B cell (primary cell): ENCODE data around the gene MRS2.

Source experiments
- CTCF ChIP-seq: fragments of 200-600 bp; IDR thresholded peaks from one replicate; pipeline ENCODE4 v1.8.0; 2022; ENCODE audit warnings: antibody characterized with exemption, mild to moderate bottlenecking
- EZH2 ChIP-seq: IDR thresholded peaks from 2 replicates; pipeline ENCODE4 v1.6.1; 2012; ENCODE audit warnings: borderline replicate concordance, low read depth, mild to moderate bottlenecking, moderate library complexity, low read length; ENCODE audit not compliant: insufficient read depth, poor library complexity, severe bottlenecking

GRCh38 chr6:24453921-24454320 is 51.2 kb downstream of the MRS2 start:
- no peak for TF ChIP-seq CTCF
- TF ChIP-seq EZH2 = no peak
